Neural cell (in vitro differentiated cells): ENCODE results near the gene C16orf86. TPM values are rescaled to one million over a fixed set of nuclear protein-coding genes. Genes with fewer than 3 reads are reported as not detected.

Source experiments
- H2AFZ ChIP-seq: fragments of 200-600, 300-800 bp; sonication (generic), shearing (Covaris generic); 2 replicates; pipeline ENCODE4 v1.6.0; 2014; ENCODE audit warnings: low read depth, mild to moderate bottlenecking, antibody characterized with exemption, low read length, moderate library complexity
- H3F3A ChIP-seq: fragments of 200-600 bp; shearing (Covaris generic); 2 replicates; pipeline ENCODE4 v1.6.1; 2016; ENCODE audit warnings: mild to moderate bottlenecking, moderate library complexity, mixed read lengths, antibody characterized with exemption, low read length; ENCODE audit not compliant: insufficient read depth, poor library complexity, severe bottlenecking
- H3K27ac ChIP-seq: fragments of 200-600, 300-800 bp; sonication (generic), shearing (Covaris generic); 2 replicates; pipeline ENCODE4 v1.5.1; 2014; ENCODE audit warnings: mild to moderate bottlenecking, low read length, moderate library complexity
- H3K27me3 ChIP-seq: fragments of 300-800, 200-600 bp; sonication (generic), shearing (Covaris generic); 2 replicates; pipeline ENCODE4 v1.6.0; 2014; ENCODE audit warnings: mild to moderate bottlenecking, low read depth, low read length, moderate library complexity; ENCODE audit not compliant: insufficient read depth
- H3K36me3 ChIP-seq: fragments of 300-800, 200-600 bp; sonication (generic), shearing (Covaris generic); 2 replicates; pipeline ENCODE4 v1.5.1; 2014; ENCODE audit warnings: mild to moderate bottlenecking, antibody characterized with exemption, low read length, moderate library complexity; ENCODE audit not compliant: insufficient read depth
- H3K4me2 ChIP-seq: fragments of 300-800, 200-600 bp; sonication (generic), shearing (Covaris generic); 2 replicates; pipeline ENCODE4 v1.6.0; 2014; ENCODE audit warnings: mild to moderate bottlenecking, low read length
- H3K4me3 ChIP-seq: fragments of 300-800, 200-600 bp; sonication (generic), shearing (Covaris generic); 2 replicates; pipeline ENCODE4 v1.5.1; 2014; ENCODE audit warnings: mild to moderate bottlenecking, low read length, moderate library complexity
- H3K79me2 ChIP-seq: fragments of 200-600 bp; shearing (Covaris generic); replicated peaks from 2 replicates; pipeline ENCODE4 v1.6.0; 2014; ENCODE audit warnings: mild to moderate bottlenecking, low read length, moderate library complexity; ENCODE audit not compliant: insufficient read depth
- H3K9ac ChIP-seq: fragments of 300-800, 200-600 bp; sonication (generic), shearing (Covaris generic); 2 replicates; pipeline ENCODE4 v1.6.1; 2016; ENCODE audit warnings: mild to moderate bottlenecking, low read length, mixed read lengths
- H3K9me2 ChIP-seq: fragments of 200-600 bp; shearing (Covaris generic); 2 replicates; pipeline ENCODE4 v1.6.1; 2016; ENCODE audit warnings: mild to moderate bottlenecking, low read length, mixed read lengths; ENCODE audit not compliant: insufficient read depth
- H3K9me3 ChIP-seq: fragments of 200-600, 300-800 bp; sonication (generic), shearing (Covaris generic); 2 replicates; pipeline ENCODE4 v1.6.1; 2016; ENCODE audit warnings: mild to moderate bottlenecking, mixed run types, low read length, moderate library complexity, mixed read lengths
- H4K20me1 ChIP-seq: fragments of 200-600 bp; shearing (Covaris generic); 2 replicates; pipeline ENCODE4 v1.6.1; 2016; ENCODE audit warnings: mild to moderate bottlenecking, mixed run types; ENCODE audit not compliant: insufficient read depth
- EP300 ChIP-seq: fragments of 450-650 bp; conservative IDR thresholded peaks from 2 replicates; pipeline ENCODE4 v1.6.1; 2014; ENCODE audit warnings: antibody characterized with exemption, mild to moderate bottlenecking, moderate library complexity; ENCODE audit not compliant: poor library complexity, severe bottlenecking
- EZH2 ChIP-seq: fragments of 200-600, 300-800 bp; shearing (Covaris generic), sonication (generic); IDR thresholded peaks from 2 replicates; pipeline ENCODE4 v1.6.1; 2014; ENCODE audit warnings: antibody characterized with exemption, low read length, borderline replicate concordance, mild to moderate bottlenecking; ENCODE audit not compliant: insufficient read depth, poor library complexity, severe bottlenecking
- MXI1 ChIP-seq: fragments of 450-650 bp; conservative IDR thresholded peaks from 2 replicates; pipeline ENCODE4 v1.6.1; 2014; ENCODE audit warnings: antibody characterized with exemption, mild to moderate bottlenecking; ENCODE audit not compliant: poor library complexity, severe bottlenecking
- POLR2AphosphoS5 ChIP-seq: IDR thresholded peaks from 2 replicates; pipeline ENCODE4 v1.6.1; 2012
- RAD21 ChIP-seq: fragments of 450-650 bp; conservative IDR thresholded peaks from 2 replicates; pipeline ENCODE4 v1.6.1; 2014; ENCODE audit warnings: antibody characterized with exemption, mild to moderate bottlenecking, moderate library complexity
- REST ChIP-seq: IDR thresholded peaks from 2 replicates; pipeline ENCODE4 v1.6.1; 2012; ENCODE audit warnings: borderline replicate concordance
- SMC3 ChIP-seq: fragments of 450-650 bp; conservative IDR thresholded peaks from 2 replicates; pipeline ENCODE4 v1.6.1; 2014; ENCODE audit warnings: antibody characterized with exemption, mild to moderate bottlenecking, moderate library complexity; ENCODE audit not compliant: poor library complexity
- TAF1 ChIP-seq: IDR thresholded peaks from 2 replicates; pipeline ENCODE4 v1.6.1; 2012; ENCODE audit warnings: low read depth
- polyA plus RNA-seq: library from polyadenylated mRNA; depleted of rRNA; stranded (reverse); fragments of >200 nt; gene quantifications from 2 replicates; pipeline ENCODE4 v1.2.3, GENCODE V29; 2014
- TF ChIP-seq, protein P1 (sequence below): fragments of 450-650 bp; IDR thresholded peaks from 2 replicates; pipeline ENCODE4 v1.5.1; 2014; ENCODE audit warnings: antibody characterized with exemption, mild to moderate bottlenecking, moderate library complexity; ENCODE audit not compliant: poor library complexity, severe bottlenecking

Gene C16orf86
- polyA plus RNA-seq, 1 donor from 2014 or later = 2.4 TPM

DNA sequence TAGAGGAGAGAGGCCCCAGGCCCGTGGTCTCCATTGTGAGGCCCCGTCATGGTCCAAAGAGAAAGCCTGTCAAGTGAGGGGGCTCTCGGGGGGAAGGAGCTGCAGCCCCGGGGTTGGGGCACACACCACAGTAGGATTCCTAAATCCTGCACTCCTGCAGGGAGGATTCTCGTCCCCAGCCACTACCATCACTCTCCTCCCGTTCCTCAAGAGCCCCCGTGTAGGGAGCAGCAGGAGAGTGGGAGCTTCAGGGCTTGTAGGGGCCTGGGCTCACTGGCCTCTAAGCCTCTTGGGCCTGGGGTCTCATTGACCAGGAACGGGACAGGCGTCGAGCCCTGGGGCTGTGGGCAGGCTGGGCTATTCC lies 821 bp downstream of the C16orf86 start:
- Histone ChIP-seq H3K9me3 (no peaks in the 10 kb centered on the region), H3K36me3 (no peaks in the 10 kb centered on the region), H3K4me2 (no peak overlapping the region), H4K20me1 (no peaks in the 10 kb centered on the region), H3K27me3 (no peaks in the 10 kb centered on the region), H3K79me2 (peaks cover 3% of the 10 kb centered on the region), H3F3A (no peaks in the 10 kb centered on the region), H2AFZ (no peak overlapping the region), H3K9ac (no peak overlapping the region), H3K9me2 (no peaks in the 10 kb centered on the region), H3K27ac (no peak overlapping the region), H3K4me3 (peak overlapping the region; percentile 70)
- TF ChIP-seq MXI1 = no peak
- no peak for TF ChIP-seq TAF1
- TF ChIP-seq SMC3 = no peak
- TF ChIP-seq POLR2AphosphoS5 = no peak
- no peak for TF ChIP-seq RAD21
- TF ChIP-seq, protein P1, sequence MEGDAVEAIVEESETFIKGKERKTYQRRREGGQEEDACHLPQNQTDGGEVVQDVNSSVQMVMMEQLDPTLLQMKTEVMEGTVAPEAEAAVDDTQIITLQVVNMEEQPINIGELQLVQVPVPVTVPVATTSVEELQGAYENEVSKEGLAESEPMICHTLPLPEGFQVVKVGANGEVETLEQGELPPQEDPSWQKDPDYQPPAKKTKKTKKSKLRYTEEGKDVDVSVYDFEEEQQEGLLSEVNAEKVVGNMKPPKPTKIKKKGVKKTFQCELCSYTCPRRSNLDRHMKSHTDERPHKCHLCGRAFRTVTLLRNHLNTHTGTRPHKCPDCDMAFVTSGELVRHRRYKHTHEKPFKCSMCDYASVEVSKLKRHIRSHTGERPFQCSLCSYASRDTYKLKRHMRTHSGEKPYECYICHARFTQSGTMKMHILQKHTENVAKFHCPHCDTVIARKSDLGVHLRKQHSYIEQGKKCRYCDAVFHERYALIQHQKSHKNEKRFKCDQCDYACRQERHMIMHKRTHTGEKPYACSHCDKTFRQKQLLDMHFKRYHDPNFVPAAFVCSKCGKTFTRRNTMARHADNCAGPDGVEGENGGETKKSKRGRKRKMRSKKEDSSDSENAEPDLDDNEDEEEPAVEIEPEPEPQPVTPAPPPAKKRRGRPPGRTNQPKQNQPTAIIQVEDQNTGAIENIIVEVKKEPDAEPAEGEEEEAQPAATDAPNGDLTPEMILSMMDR = no peak
- TF ChIP-seq EZH2 = no peak
- no peak for TF ChIP-seq EP300
- TF ChIP-seq REST = no peak

DNA sequence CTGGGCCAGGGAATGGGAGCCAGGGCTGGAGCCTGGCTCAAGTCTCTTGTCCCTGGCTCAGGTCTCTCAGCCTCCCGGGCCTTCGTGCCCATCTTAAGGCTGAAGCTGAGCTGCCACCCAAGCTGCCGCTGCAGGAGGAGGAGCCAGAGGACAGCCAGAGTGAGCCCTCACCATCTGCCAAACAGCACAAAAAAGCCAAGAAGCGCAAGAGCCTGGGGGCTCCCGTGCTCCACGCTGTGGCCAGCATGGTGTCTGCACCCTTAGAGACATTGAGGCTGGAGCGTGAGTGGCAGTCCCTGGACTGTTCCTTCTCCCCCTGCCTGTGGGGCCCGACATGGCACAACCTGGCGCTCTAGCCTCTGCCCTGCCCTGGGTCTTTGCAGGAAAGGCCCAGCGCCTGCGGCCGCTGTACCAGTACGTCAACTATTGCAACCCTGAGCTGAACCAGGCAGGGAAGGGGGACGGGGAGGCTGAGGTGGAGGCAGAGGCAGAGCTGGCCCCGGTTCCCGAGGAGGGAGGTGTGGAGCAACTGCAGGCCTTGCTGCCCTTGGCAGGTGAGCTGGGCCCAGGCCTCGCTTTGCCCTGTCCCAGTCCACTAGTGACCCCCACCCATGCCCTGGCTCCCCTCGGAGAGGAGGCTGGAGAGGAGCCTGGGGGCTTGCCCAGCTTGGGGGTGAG lies 1.3 kb downstream of the C16orf86 start:
- Histone ChIP-seq H3K4me3 (no peak overlapping the region), H3K36me3 (no peaks in the 10 kb centered on the region), H3F3A (no peaks in the 10 kb centered on the region), H3K27ac (no peak overlapping the region), H4K20me1 (no peaks in the 10 kb centered on the region), H2AFZ (no peak overlapping the region), H3K9me2 (no peaks in the 10 kb centered on the region), H3K9ac (no peak overlapping the region), H3K9me3 (no peaks in the 10 kb centered on the region), H3K4me2 (no peak overlapping the region), H3K79me2 (no peaks in the 10 kb centered on the region), H3K27me3 (no peaks in the 10 kb centered on the region)
- TF ChIP-seq RAD21 (peak; percentile 31), EP300 (no peak), MXI1 (no peak), REST (no peak), EZH2 (no peak), SMC3 (peak; percentile 65), TAF1 (no peak), POLR2AphosphoS5 (no peak)
- TF ChIP-seq, protein P1 = peak; percentile 62
